Measurements from ENCODE around the gene CARD9. TPM values are rescaled to one million over a fixed set of nuclear protein-coding genes. Genes with fewer than 3 reads are reported as not detected.
"Not testable (repeated sequence)": the region's sequence is repeated elsewhere in the genome, so short reads cannot be mapped to it uniquely, and the experiment has no call there.

Gene CARD9
- 2.1 TPM for total RNA-seq

GRCh38 chr9:136373300-136374182 lies at the start of gene CARD9:
Gene CARD9, minus strand, starts transcription at chr9:136373669. Its CDS starts 1,591 bp downstream, at chr9:136372078.
- DNase-seq (ENCODE audit: low spot score), result no peak
- peak; percentile 42 for ATAC-seq

GRCh38 chr9:136422876-136423275 lies 49.4 kb upstream of the CARD9 start:
- ATAC-seq (no peak), DNase-seq (ENCODE audit: low spot score) (no peak)

- no peak for ATAC-seq
- DNase-seq (ENCODE audit: low spot score), result no peak
These were observed 48.3 kb upstream of the CARD9 start for GRCh38 chr9:136421791-136422190.

- ATAC-seq, result peak; percentile 12
- no peak for DNase-seq (ENCODE audit: low spot score)
These were observed 45.6 kb upstream of the CARD9 start for GRCh38 chr9:136419092-136419420.

- DNase-seq (ENCODE audit: low spot score), result peak; percentile 96
- peak; percentile 88 for ATAC-seq
These were observed 45.0 kb upstream of the CARD9 start for GRCh38 chr9:136418182-136419091.

GRCh38 chr9:136416914-136417313 lies 43.4 kb upstream of the CARD9 start:
- no peak for DNase-seq (ENCODE audit: low spot score)

GRCh38 chr9:136416427-136416826 lies 43.0 kb upstream of the CARD9 start:
- DNase-seq (ENCODE audit: low spot score) (no peak), ATAC-seq (no peak)

More at GRCh38 chr9:136416914-136417313, 43.4 kb upstream of the CARD9 start:
- no peak for ATAC-seq

GRCh38 chr9:136412962-136413361 lies 39.5 kb upstream of the CARD9 start:
- no peak for DNase-seq (ENCODE audit: low spot score)
- ATAC-seq, result no peak

GRCh38 chr9:136411378-136411777 lies 37.9 kb upstream of the CARD9 start:
- DNase-seq (ENCODE audit: low spot score), result no peak
- ATAC-seq, result no peak

- ATAC-seq, result peak; percentile 92
- DNase-seq (ENCODE audit: low spot score), result peak; percentile 93
These were observed 37.2 kb upstream of the CARD9 start, which contains the start of the genes ENTR1 and PMPCA for GRCh38 chr9:136410500-136411287. Gene ENTR1, minus strand, starts transcription at chr9:136410614. Its CDS starts 217 bp downstream, at chr9:136410397. Gene PMPCA, plus strand, starts transcription at chr9:136410658. Its CDS starts 11 bp downstream, at chr9:136410669.

- ATAC-seq, result peak; percentile 71
- peak; percentile 74 for DNase-seq (ENCODE audit: low spot score)
These were observed 36.3 kb upstream of the CARD9 start for GRCh38 chr9:136409557-136410455.

- no peak for DNase-seq (ENCODE audit: low spot score)
- ATAC-seq, result no peak
These were observed 34.4 kb upstream of the CARD9 start for GRCh38 chr9:136407911-136408310.

GRCh38 chr9:136407061-136407460 lies 33.6 kb upstream of the CARD9 start:
- DNase-seq (ENCODE audit: low spot score); ATAC-seq: not testable (repeated sequence)

GRCh38 chr9:136405904-136406303 lies 32.4 kb upstream of the CARD9 start:
- DNase-seq (ENCODE audit: low spot score); ATAC-seq: not testable (repeated sequence)

GRCh38 chr9:136405481-136405880 lies 32.0 kb upstream of the CARD9 start:
- DNase-seq (ENCODE audit: low spot score) (no peak), ATAC-seq (no peak)

GRCh38 chr9:136404801-136405136 lies 31.3 kb upstream of the CARD9 start:
- no peak for ATAC-seq
- DNase-seq (ENCODE audit: low spot score), result no peak

- no peak for DNase-seq (ENCODE audit: low spot score)
- no peak for ATAC-seq
These were observed 30.7 kb upstream of the CARD9 start for GRCh38 chr9:136403915-136404800.

- DNase-seq (ENCODE audit: low spot score), result no peak
- ATAC-seq, result no peak
These were observed 30.1 kb upstream of the CARD9 start for GRCh38 chr9:136403538-136403914.

- DNase-seq (ENCODE audit: low spot score) (no peak), ATAC-seq (no peak)
These were observed 28.6 kb upstream of the CARD9 start for GRCh38 chr9:136402067-136402466.
